ENCODE measurements around the gene STK40. TPM values are rescaled to one million over a fixed set of nuclear protein-coding genes. Genes with fewer than 3 reads are reported as not detected.

STK40 gene
- total and polyA plus RNA-seq, 2 donors from 2014 or later: 30.9 to 39.2 TPM

GRCh38 chr1:36420409-36420808 is 34.7 kb upstream of the STK40 start:
- H3K36me3 ChIP-seq (ENCODE audit: control insufficient read depth in 2 of 3, insufficient read depth in 3 of 3, low read length in 3 of 3): peaks cover 0 to 10% (median 10%) of the 10 kb centered on the region in 3 donors
- DNase-seq: no peak

GRCh38 chr1:36419569-36419968 is 33.8 kb upstream of the STK40 start:
- Histone ChIP-seq H3K9ac (ENCODE audit: low read length in 3 of 3) (no peak overlapping the region), H3K9me3 (ENCODE audit: control insufficient read depth in 2 of 3, insufficient read depth in 1 of 3, low read length in 3 of 3) (no peaks in the 10 kb centered on the region), H3K36me3 (ENCODE audit: control insufficient read depth in 2 of 3, insufficient read depth in 3 of 3, low read length in 3 of 3) (peaks cover 0 to 10% (median 10%) of the 10 kb centered on the region in 3 donors), H3K4me3 (ENCODE audit: low read length in 3 of 3) (no peak overlapping the region), H3K27me3 (ENCODE audit: control insufficient read depth, insufficient read depth, low read length) (no peaks in the 10 kb centered on the region), H3K27ac (ENCODE audit: low read depth in 2 of 2, low read length in 2 of 2) (no peak overlapping the region), H3K4me1 (ENCODE audit: control insufficient read depth in 2 of 3, insufficient read depth in 2 of 3, low read depth in 1 of 3, low read length in 3 of 3) (no peaks in the 10 kb centered on the region)
- TF ChIP-seq CTCF (IDR thresholded peaks at IDR 0.05; ENCODE audit: borderline replicate concordance, extremely low read depth, insufficient read depth): no peak
- intact Hi-C loops (cut with DNase I): no loop called here
- no peak for FAIRE-seq
- no peak for DNase-seq

More at GRCh38 chr1:36420409-36420808, 34.7 kb upstream of the STK40 start:
- TF ChIP-seq CTCF (IDR thresholded peaks at IDR 0.05; ENCODE audit: borderline replicate concordance, extremely low read depth, insufficient read depth): no peak
- no peaks in the 10 kb centered on the region for H3K4me1 ChIP-seq (ENCODE audit: control insufficient read depth in 2 of 3, insufficient read depth in 2 of 3, low read depth in 1 of 3, low read length in 3 of 3)
- intact Hi-C loops (cut with DNase I): loop anchor here (5.0 kb wide), 1 partner anchor 78 kb away; no protein-coding TSS in a partner anchor
- no peaks in the 10 kb centered on the region for H3K9me3 ChIP-seq (ENCODE audit: control insufficient read depth in 2 of 3, insufficient read depth in 1 of 3, low read length in 3 of 3)
- H3K9ac ChIP-seq (ENCODE audit: low read length in 3 of 3): no peak overlapping the region
- no peaks in the 10 kb centered on the region for H3K27me3 ChIP-seq (ENCODE audit: control insufficient read depth, insufficient read depth, low read length)
- no peak overlapping the region for H3K27ac ChIP-seq (ENCODE audit: low read depth in 2 of 2, low read length in 2 of 2)
- no peak overlapping the region for H3K4me3 ChIP-seq (ENCODE audit: low read length in 3 of 3)
- no peak for FAIRE-seq

- Histone ChIP-seq H3K27me3 (ENCODE audit: control insufficient read depth, insufficient read depth, low read length) (no peaks in the 10 kb centered on the region), H3K4me1 (ENCODE audit: control insufficient read depth in 2 of 3, insufficient read depth in 2 of 3, low read depth in 1 of 3, low read length in 3 of 3) (no peaks in the 10 kb centered on the region), H3K4me3 (ENCODE audit: low read length in 3 of 3) (no peak overlapping the region), H3K9ac (ENCODE audit: low read length in 3 of 3) (no peak overlapping the region), H3K27ac (ENCODE audit: low read depth in 2 of 2, low read length in 2 of 2) (no peak overlapping the region), H3K9me3 (ENCODE audit: control insufficient read depth in 2 of 3, insufficient read depth in 1 of 3, low read length in 3 of 3) (no peaks in the 10 kb centered on the region), H3K36me3 (ENCODE audit: control insufficient read depth in 2 of 3, insufficient read depth in 3 of 3, low read length in 3 of 3) (peaks cover 0 to 10% (median 10%) of the 10 kb centered on the region in 3 donors)
- no peak for DNase-seq
- no peak for FAIRE-seq
- intact Hi-C loops (cut with DNase I): no loop called here
- no peak for TF ChIP-seq CTCF (IDR thresholded peaks at IDR 0.05; ENCODE audit: borderline replicate concordance, extremely low read depth, insufficient read depth)
Measured at GRCh38 chr1:36419140-36419539, 33.4 kb upstream of the STK40 start.

GRCh38 chr1:36417931-36418330 is 32.2 kb upstream of the STK40 start:
- DNase-seq: no peak
- Histone ChIP-seq H3K27me3 (ENCODE audit: control insufficient read depth, insufficient read depth, low read length) (no peaks in the 10 kb centered on the region), H3K36me3 (ENCODE audit: control insufficient read depth in 2 of 3, insufficient read depth in 3 of 3, low read length in 3 of 3) (peaks cover 0 to 10% (median 10%) of the 10 kb centered on the region in 3 donors), H3K9me3 (ENCODE audit: control insufficient read depth in 2 of 3, insufficient read depth in 1 of 3, low read length in 3 of 3) (no peaks in the 10 kb centered on the region), H3K4me3 (ENCODE audit: low read length in 3 of 3) (no peak overlapping the region), H3K4me1 (ENCODE audit: control insufficient read depth in 2 of 3, insufficient read depth in 2 of 3, low read depth in 1 of 3, low read length in 3 of 3) (no peaks in the 10 kb centered on the region), H3K9ac (ENCODE audit: low read length in 3 of 3) (no peak overlapping the region), H3K27ac (ENCODE audit: low read depth in 2 of 2, low read length in 2 of 2) (no peak overlapping the region)
- no peak for TF ChIP-seq CTCF (IDR thresholded peaks at IDR 0.05; ENCODE audit: borderline replicate concordance, extremely low read depth, insufficient read depth)
- no peak for FAIRE-seq
- intact Hi-C loops (cut with DNase I): no loop called here
